HepG2 (cell line): ENCODE results near the gene CHID1. TPM values are rescaled to one million over a fixed set of nuclear protein-coding genes. Genes with fewer than 3 reads are reported as not detected.

Experiments used
- ATF7-NPFF ChIP-seq: sonication (generic); formaldehyde crosslinking; IDR thresholded peaks from 2 replicates; pipeline ENCODE4 v1.8.1; 2023; ENCODE audit warnings: mild to moderate bottlenecking, low read depth, missing genetic modification reagents, moderate library complexity
- CBX5 ChIP-seq: sonication (generic); formaldehyde crosslinking; IDR thresholded peaks from 2 replicates; pipeline ENCODE4 v1.4.0; 2020; ENCODE audit warnings: missing genetic modification reagents, borderline replicate concordance
- ERF ChIP-seq: IDR thresholded peaks from 2 replicates; pipeline ENCODE4 v1.6.1; 2018; ENCODE audit warnings: missing biosample characterization, missing genetic modification reagents
- ISX ChIP-seq: sonication (generic); formaldehyde crosslinking; conservative IDR thresholded peaks from 2 replicates; pipeline ENCODE4 v1.5.0; 2020; ENCODE audit warnings: missing genetic modification reagents
- KAT2B ChIP-seq: fragments of 150-350 bp; IDR thresholded peaks from 2 replicates; pipeline ENCODE4 v1.6.1; 2014; ENCODE audit warnings: low read depth, low read length, borderline replicate concordance
- KLF9 ChIP-seq: IDR thresholded peaks from 2 replicates; pipeline ENCODE4 v1.6.1; 2016; ENCODE audit warnings: low read depth
- MXD3 ChIP-seq: IDR thresholded peaks from 2 replicates; pipeline ENCODE4 v1.6.1; 2016; ENCODE audit warnings: mild to moderate bottlenecking, missing biosample characterization, missing genetic modification reagents
- POLR2G ChIP-seq: fragments of 200-400 bp; formaldehyde crosslinking; IDR thresholded peaks from 2 replicates; pipeline ENCODE4 v1.6.1; 2018; ENCODE audit warnings: mild to moderate bottlenecking, low read depth, low read length, moderate library complexity
- SMYD3 ChIP-seq: sonication (generic); formaldehyde crosslinking; IDR thresholded peaks from 2 replicates; pipeline ENCODE4 v1.8.1; 2023; ENCODE audit warnings: mild to moderate bottlenecking, missing genetic modification reagents
- STAT6 ChIP-seq: sonication (generic); formaldehyde crosslinking; IDR thresholded peaks from 2 replicates; pipeline ENCODE4 v1.4.0; 2020; ENCODE audit warnings: missing genetic modification reagents, mild to moderate bottlenecking, borderline replicate concordance
- TBL1XR1 ChIP-seq: fragments of 150-350 bp; IDR thresholded peaks from 2 replicates; pipeline ENCODE4 v1.6.1; 2014; ENCODE audit warnings: borderline replicate concordance, low read length; ENCODE audit not compliant: partially characterized antibody
- TFAP4 ChIP-seq: sonication (generic); IDR thresholded peaks from 2 replicates; pipeline ENCODE4 v1.6.1; 2016; ENCODE audit warnings: low read depth, borderline replicate concordance
- ZFY ChIP-seq: sonication (generic); formaldehyde crosslinking; IDR thresholded peaks from 2 replicates; pipeline ENCODE4 v1.4.0; 2020; ENCODE audit warnings: missing genetic modification reagents
- ZGPAT ChIP-seq: IDR thresholded peaks from 2 replicates; pipeline ENCODE4 v1.6.1; 2016; ENCODE audit warnings: mild to moderate bottlenecking
- ZNF441 ChIP-seq: sonication (generic); formaldehyde crosslinking; IDR thresholded peaks from 2 replicates; pipeline ENCODE4 v1.7.0; 2021; ENCODE audit warnings: missing genetic modification reagents, borderline replicate concordance
- ZNF556 ChIP-seq: sonication (generic); formaldehyde crosslinking; IDR thresholded peaks from 2 replicates; pipeline ENCODE4 v1.4.0; 2020; ENCODE audit warnings: mild to moderate bottlenecking, missing genetic modification reagents, borderline replicate concordance
- ZNF574 ChIP-seq: sonication (generic); formaldehyde crosslinking; IDR thresholded peaks from 2 replicates; pipeline ENCODE4 v1.4.0; 2020; ENCODE audit warnings: missing genetic modification reagents
- polyA plus RNA-seq, 8 experiments: library from polyadenylated mRNA; depleted of rRNA in 3 of 8; stranded (reverse) in 7 of 8; unstranded in 1 of 8; fragments of >200 nt; fragmentation: Illumina TruSeq in 4 of 8; extraction: Trizol in 4 of 8; gene quantifications; 2 replicates each; pipeline versions ENCODE4 v1.2.1 to v1.2.3, GENCODE V29; 2011 to 2016; ENCODE audit warnings: low read depth in 4 of 8, missing spikeins in 1 of 8, mixed read lengths in 1 of 8; ENCODE audit not compliant: insufficient read depth in 1 of 8
- total RNA-seq, 5 experiments: library from RNA; depleted of rRNA; stranded (reverse); fragments of >200 nt; fragmentation: Illumina TruSeq; extraction: Trizol; gene quantifications; 2 replicates each; pipeline ENCODE4 v1.2.3, GENCODE V29; 2016; ENCODE audit warnings: low read depth in 1 of 5

The CHID1 gene
- total and polyA plus RNA-seq, 2 of the 13 experiments (the other 11 are each of a cell fraction or from before 2014, with no cell fraction given) = 65.1 to 93.6 TPM

- TF ChIP-seq STAT6 (CRISPR knock-in tag) = peak; percentile 84
- peak; percentile 27; the same call in 1 of the 2 replicates for TF ChIP-seq ZFY
- 0 out of 2 replicates have a peak, but pooled peaks have one; percentile 22 for TF ChIP-seq ZNF441 (CRISPR knock-in tag)
- no peak for TF ChIP-seq KLF9
- peak; percentile 86 for TF ChIP-seq ZGPAT (CRISPR knock-in tag)
- peak; percentile 46; the same call in 1 of the 2 replicates for TF ChIP-seq ZNF574 (CRISPR knock-in tag)
- peak; percentile 38 for TF ChIP-seq TBL1XR1
- TF ChIP-seq SMYD3 (CRISPR knock-in tag) = peak; percentile 70; the same call in 1 of the 2 replicates
- TF ChIP-seq ATF7-NPFF (CRISPR knock-in tag) = 0 out of 2 replicates have a peak, but pooled peaks have one; percentile 26
- TF ChIP-seq POLR2G = peak; percentile 70; the same call in 1 of the 2 replicates
- TF ChIP-seq TFAP4 = peak; percentile 49; the same call in 1 of the 2 replicates
- TF ChIP-seq ERF (CRISPR knock-in tag) = peak; percentile 49; the same call in 1 of the 2 replicates
- no peak for TF ChIP-seq KAT2B
- no peak for TF ChIP-seq ISX
- peak; percentile 29; the same call in 1 of the 2 replicates for TF ChIP-seq CBX5 (CRISPR knock-in tag)
- peak; percentile 30; the same call in 1 of the 2 replicates for TF ChIP-seq MXD3
- TF ChIP-seq ZNF556 (CRISPR knock-in tag) = peak; percentile 28; the same call in 1 of the 2 replicates
These were observed 42.1 kb upstream of the CHID1 start (continued) for GRCh38 chr11:952406-953385.
